DMS153 (cell line): ENCODE measurements around the gene MIEF2.
"Not testable (repeated sequence)": the region's sequence is repeated elsewhere in the genome, so short reads cannot be mapped to it uniquely, and the experiment has no call there.

Experiments used
- DNase-seq: peaks from one replicate; lab custom pipeline; 2025; lab: John Stamatoyannopoulos, UW

Gene MIEF2, protein sequence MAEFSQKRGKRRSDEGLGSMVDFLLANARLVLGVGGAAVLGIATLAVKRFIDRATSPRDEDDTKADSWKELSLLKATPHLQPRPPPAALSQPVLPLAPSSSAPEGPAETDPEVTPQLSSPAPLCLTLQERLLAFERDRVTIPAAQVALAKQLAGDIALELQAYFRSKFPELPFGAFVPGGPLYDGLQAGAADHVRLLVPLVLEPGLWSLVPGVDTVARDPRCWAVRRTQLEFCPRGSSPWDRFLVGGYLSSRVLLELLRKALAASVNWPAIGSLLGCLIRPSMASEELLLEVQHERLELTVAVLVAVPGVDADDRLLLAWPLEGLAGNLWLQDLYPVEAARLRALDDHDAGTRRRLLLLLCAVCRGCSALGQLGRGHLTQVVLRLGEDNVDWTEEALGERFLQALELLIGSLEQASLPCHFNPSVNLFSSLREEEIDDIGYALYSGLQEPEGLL

DNA sequence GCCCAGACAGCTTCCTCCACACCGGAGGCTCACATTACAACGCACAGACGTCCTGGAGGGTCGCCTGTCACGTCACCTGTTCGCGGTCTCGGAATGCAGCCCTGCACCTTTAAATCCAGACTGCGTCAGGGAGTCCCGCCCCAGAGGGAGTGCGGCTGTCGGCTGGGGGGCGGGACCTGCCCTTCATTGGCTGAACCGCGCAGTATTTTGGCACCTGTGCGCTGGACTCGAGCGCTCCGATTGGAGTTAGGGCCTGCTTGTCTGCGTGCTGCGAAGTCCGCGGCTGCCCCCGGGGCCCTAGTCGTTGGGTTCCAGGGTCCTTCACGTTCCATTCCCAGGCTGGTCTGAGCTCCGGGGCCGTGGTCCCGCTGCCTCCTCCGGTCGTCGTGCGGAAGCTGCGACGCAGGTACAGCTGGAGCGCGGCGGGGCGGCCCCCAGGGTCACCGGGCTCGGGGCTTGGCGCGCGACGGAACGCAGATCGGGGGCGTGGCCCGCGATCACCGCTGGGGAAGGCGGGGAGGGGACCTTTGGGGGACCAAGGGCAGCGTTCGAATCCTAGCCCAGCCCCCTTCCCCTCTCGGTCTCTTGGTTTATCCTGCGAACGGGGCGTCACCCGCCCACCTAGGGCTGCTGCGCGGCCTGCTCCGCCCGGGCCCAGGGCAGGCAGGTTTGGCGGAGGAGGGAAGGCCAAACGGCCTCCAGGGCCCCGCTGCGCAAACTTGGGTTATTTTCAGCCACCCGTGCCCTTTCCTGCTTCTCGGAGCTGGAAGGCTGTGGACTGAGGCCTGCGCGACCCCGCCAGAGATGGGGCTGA, at the start of gene MIEF2:
Gene MIEF2 (plus strand): TSS at position 331 of the 814 bp plus-strand sequence. CDS start 2,059 bp downstream, outside the sequence.
- peak; percentile 71 for DNase-seq

DNA sequence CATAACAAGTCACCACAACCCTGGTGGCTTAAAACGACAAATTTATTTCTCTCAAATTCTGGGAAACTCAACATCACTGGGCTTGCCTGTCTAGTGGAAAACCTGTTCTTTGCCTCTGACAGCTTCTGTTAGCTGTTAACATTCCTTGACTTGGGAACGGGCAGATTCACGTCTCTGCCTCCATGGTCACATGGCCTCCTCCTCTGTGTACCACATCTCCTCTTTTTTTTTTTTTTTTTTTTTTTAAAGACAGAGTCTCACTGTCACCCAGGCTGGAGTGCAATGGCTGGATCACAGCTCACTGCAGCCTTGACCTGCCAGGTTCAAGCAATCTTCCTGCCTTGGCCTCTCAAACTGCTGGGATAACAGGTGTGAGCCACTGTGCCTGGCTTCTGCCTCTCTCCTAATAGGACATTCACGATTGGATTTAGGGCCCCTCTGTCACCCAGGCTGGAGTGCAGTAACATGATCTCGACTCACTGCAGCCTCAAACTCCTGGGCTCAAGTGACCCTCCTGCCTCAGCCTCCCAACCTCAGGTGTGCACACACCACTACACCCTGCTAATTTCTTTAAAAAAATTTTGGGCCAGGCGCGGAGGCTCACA, 46.7 kb upstream of the MIEF2 start:
- no peak for DNase-seq

DNA sequence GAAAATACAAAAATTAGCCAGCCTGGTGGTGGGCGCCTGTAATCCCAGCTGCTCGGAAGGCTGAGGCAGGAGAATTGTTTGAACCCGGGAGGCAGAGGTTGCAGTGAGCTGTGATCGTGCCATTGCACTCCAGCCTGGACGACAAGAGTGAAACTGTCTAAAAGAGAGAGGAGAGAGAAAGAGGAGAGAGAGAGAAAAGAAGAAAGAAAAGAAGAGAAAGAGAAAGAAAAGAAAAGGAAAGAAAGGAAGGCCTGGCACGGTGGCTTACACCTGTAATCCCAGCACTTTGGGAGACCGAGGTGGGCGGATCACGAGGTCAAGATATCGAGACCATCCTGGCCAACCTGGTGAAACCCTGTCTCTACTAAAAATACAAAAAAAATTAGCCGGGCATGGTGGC, 43.6 kb upstream of the MIEF2 start:
- not testable (repeated sequence) for DNase-seq

DNA sequence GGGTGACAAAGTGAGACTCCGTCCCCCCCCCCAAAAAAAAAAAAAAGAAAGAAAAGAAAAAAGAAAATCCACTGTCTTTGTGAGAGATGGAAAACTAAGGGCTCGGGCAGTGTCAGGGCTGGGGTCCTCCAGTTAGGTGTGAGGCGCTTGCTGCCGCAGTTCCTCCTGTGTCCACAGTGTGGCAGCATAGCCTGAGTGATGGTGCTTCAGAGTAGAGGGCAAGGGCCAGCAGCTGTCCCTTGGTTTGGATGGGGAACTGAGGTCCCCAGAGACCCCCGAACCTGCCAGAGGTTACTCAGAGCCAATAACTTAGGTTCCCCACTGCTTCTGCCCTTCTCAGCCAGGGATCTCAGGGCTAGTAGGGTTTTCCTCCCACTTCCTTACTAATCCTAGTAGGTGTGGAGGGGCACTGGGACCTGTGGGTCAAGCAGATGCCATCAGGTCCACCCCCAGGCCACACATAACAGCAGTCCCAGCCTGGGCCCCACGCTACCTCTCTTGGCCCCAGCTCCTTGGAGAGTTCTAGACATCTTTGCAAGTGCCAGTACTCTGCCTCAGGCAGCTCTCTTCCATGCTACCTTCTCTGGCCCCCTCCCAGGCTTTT, 42.9 kb upstream of the MIEF2 start:
- no peak for DNase-seq

DNA sequence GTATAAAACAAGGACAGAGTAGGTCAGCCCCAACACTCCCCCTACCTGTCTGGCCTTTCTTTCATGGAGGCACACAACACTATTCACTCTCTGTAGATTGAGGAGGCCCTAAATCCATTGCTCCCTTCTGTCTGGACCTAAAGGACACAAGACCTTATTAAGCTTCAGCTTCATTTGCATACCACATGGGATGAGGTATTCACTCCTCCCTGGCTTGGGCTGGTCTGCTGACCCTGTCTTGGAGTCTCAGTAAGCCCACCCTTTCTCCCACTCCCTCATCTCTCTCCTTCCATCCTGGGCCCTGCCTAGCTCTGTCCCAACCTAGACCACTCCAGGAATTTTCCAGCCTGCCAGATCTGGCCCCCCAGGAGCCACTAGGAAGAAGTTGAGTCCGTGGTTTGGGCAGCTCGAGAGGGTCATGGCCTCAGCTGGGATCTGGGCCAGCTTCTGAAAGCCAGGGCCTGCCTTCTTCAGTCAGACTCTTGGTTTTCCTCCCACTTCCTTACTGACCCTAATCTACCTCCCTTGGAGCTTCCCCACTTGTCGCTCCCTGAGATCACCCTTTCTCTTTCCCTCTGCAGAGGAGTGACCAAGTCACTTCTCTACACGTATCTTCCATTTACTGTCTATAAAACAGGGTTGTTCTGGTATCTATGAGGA, 41.6 kb upstream of the MIEF2 start:
- no peak for DNase-seq

DNA sequence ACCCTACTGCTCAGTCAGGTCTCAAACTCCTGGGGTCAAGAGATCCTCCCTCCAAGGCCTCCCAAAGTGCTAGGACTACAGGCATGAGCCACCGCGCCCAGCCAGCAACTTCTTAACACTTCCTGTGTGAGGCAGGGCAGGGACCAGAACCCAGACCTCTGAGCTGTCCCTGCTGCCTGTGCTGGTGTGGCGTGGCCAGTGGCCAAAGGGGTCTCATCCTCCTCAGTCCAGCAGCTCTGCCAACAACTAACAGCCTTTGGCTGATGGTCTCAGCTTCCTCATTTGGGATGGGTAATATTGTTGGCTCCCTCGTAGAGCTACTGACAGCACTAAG, 36.4 kb upstream of the MIEF2 start:
- DNase-seq: no peak

DNA sequence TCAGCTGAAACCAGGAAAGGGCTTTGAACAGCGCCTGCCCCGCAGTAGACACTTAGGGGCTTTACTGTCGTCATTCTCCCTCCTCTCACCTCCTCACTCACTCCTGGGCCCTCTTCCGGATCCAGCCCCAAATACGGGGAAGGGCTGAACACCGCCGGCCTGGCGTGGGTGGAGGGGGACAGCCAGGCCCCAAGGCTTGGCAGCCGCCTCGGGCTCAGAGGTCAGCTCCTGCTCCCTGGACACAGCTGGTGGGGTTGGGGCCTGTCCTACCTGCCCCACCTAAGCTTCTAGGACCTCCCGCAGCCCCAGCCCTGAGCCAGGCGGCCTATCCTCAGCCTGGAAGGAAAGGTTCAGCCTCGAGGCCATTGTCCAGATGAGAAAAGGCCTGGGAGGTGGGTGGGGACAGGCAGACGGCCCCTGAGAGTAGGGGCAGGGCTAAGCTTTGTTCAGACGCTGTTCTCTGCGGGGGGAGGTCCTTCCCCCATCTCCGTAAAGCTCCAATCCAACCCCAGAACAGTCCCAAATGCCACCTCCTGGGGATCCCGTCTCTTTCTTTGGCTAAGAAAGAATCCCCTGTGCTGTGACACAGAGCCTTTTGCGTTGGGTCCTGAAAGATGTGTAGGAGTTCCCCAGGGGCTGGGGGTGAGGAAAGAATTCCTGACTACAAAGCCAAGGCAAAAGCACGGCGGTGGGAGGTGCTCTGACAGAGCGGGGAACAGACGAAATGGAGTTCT, 35.9 kb upstream of the MIEF2 start:
- no peak for DNase-seq

DNA sequence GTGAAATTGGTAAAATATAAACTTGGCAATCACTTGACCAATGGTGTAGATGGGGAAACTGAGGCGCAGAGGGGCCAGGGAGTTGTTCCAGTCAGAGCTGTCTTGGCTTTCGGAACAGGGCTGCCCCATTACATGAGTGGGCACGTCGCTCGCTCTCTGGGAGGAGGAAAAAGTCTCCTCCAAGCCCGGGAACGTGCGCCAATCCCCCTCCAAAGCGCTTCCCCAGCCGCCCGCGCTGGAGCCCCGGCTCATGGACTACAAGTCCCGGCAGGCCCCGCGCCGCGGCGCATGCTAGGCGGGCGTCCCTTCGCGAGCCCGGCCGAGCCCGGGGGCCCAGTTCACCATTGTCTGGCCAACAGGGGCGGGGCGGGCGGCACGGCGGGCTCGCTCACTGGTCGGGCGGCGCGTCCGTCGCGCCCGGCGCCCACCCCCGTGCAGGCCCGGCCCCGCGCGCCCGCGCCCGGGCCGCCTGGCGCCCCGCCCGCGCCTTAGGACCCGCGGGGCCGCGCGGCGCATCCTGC, 35.3 kb upstream of the MIEF2 start, which contains the start of gene LLGL1:
Gene LLGL1 (plus strand): TSS at position 515 of the 521 bp plus-strand sequence. CDS start 48 bp downstream, outside the sequence.
- peak; percentile 64 for DNase-seq

DNA sequence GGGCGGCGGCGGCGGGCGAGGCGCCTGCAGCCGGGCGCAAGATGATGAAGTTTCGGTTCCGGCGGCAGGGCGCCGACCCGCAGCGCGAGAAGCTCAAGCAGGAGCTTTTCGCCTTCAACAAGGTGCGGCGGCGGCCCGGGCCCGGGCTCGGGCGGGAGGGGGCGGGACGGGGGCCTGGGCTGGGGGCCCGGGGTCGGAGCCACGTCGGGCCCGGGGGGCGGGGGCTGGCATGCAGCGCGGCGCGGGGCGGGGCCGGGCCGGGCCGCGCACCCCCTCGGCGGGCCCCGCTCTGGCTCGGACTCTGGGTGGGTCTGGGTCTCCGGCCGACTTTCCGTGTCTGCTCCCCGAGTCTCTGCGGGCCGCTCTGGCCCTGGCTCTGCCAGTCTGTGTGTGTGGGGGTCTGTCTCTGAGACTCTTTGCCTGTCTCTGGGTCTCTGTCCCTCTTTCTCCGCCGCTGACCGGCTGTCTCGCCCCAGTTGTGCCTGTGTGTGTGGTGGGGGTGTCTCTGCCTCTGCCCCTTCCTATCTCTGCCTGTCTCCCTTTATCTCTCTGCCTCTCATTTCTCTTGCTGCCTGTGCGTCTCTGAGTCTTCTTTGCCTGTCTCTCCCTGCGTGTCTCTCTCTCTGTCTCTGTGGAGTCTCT, 34.7 kb upstream of the MIEF2 start:
- DNase-seq: no peak

DNA sequence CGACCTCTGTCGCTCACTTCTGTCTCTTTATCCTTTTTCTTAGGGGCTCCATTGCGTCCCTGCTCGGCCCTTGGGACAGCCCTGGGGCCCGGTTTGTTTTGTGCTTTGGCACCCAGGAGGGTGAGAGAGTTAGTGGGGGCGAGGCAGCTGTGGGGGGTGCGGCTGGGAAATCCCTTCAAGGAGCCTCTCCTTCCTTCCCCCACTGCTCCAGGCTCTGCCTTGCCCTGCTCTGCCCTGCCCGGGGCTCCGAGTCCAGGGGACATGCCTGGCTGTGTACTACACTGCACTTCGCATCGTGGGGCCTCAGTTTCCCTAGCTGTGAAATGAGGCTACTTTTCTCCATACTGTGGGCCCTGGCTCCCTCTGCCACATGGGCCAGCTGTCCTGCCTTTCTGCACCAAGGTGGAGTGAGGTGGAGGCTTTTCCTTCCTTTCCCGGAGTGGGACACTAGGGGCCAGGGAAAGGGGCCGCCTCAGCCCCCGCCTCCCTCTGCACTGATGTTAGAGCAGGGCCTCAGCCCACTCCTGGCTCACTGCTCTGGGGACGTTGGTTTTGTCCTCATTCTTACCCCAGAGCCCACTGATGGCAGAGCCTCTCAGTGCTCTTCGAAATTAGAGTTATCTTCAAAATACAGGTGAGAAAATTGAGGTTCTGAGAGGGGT, 34.0 kb upstream of the MIEF2 start:
- no peak for DNase-seq

DNA sequence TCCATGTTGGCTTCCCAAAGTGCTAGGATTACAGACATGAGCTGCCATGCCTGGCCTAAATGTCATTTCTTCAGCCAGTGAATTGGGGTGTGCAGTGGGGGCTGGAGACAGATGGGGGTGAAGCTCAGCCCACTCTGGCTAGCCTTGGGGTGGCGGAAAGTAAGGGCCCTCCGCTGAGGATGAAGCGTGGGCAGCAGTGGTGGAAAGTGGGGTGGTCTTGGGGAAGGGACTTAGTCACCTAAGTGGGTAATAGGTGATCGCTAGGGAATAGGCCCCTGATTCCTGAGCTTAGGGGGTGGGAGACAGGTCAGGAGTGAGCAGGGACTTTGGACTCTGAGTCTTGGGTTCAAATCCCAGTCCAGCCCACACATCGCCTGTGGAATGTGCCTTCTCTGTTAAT, 32.8 kb upstream of the MIEF2 start:
- no peak for DNase-seq

DNA sequence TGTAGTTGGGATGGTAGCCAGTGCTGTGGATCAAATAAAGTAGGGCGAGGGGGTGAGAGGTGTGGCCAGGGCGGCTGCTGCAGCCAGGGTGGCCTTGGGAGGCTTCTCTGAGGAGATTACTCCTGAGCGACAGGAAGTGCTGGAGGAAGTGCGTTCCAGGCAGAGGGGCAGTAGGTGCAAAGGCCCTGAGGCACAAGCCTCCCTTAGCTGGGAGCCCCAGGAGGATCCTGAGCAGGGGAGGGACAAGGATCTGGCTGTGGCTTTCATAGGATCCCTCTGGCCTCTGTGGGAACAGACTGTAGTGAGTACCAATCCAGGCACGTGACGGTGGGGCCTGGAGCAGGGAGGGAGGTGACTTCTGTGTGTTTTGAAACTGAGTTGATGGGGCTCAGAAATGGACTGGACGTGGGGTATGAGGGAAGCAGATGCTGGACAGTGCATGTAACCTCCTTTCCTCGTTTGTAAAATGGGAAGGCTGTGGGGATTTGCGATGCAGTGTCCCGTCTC, 32.2 kb upstream of the MIEF2 start:
- no peak for DNase-seq

DNA sequence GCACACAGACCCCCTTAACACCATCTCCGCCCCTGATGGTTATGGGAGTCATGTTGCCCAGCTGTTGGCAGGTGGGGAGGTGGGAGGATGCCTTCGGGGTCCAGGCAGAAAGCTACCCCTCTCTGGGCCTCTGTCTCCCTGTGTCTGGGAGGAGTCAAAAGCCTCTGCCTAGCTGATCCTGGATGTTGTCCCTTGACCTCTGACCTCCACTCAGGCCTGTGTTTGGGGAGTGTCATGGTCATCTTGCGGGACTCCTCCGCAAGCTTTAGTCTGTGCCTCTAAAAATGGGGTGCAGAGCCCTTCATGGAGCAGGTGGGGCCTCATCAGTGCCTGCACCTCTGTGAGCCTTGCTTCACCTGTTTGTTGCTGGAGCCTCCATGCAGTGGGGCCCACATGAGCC, 31.2 kb upstream of the MIEF2 start:
- no peak for DNase-seq

DNA sequence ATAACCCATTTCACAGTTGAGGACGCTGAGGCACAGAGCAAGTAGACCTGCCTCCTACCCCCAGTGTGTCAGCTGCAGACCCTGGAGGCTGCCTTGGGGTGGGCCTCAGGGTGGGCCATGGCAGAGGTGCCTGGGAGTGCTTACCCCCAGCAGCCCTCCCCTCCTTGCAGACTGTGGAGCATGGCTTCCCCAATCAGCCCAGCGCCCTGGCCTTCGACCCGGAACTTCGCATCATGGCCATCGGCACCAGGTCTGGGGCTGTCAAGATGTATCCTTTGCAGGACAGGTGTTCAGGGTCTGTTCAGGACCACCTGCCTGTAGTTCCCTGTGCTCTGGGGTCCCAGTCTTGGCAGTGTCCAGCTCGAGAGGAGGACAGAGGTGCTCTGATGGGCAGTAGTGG, 30.7 kb upstream of the MIEF2 start:
- DNase-seq: no peak

DNA sequence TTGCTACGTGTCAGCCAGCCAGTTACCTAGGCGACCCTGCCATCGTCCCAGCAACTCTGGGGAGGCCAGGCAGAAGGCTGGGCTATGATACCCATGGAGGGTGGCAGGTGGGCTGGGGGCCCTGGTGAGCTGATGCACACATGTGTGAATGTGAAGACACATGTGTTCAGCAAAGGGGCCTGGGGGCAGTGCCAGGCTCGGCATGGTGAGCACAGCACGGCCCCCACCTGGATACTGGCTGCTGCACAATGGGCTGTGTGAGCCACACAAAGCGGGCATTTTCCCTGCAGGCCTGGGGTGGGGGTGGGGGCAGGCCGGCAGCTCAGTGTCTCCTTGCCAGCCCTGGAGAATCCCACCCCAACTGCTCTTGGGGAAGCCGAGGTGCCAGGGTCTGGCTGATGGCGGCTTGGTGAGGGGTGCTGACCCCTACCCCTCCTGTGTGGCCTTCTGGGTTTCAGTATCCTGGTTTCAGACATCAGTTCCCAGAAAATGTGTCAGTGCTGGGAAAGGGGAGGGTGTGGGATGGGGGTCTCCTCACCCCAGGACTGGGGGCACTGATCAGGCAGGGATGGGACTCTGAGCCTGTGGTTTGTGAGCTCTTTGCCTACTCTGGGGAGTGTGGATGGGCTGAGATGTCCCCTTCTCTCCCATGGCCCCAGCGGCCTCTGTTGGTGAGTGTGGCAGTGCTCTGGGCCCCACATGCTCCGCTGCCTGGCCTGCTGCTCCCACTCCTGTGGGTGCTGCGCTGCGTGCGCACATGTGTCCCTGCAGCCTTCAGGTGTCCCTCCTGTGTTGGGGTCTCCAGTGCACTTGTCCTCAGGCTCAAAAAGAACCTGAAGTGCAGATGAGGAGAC, 29.9 kb upstream of the MIEF2 start:
- no peak for DNase-seq

DNA sequence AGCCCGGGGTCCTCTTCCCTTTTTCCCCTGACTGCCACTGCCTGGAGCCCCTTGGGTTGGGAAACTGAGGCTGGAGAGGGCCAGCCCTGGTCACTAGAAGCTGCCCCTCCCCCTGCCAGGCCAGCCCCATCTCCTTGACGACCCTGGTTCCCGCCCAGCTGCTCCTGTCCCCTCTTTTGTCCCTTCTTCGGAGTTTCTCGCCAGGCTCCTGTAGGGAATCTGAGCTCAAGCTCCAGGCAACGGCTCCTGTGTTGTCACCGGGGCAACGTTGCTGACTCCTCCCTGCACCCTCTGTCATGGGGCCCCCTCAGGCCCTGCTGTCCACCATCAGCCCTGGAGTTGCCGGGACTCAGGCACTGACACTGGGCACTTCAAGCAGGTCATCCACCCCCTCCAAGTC, 29.3 kb upstream of the MIEF2 start:
- DNase-seq: no peak

DNA sequence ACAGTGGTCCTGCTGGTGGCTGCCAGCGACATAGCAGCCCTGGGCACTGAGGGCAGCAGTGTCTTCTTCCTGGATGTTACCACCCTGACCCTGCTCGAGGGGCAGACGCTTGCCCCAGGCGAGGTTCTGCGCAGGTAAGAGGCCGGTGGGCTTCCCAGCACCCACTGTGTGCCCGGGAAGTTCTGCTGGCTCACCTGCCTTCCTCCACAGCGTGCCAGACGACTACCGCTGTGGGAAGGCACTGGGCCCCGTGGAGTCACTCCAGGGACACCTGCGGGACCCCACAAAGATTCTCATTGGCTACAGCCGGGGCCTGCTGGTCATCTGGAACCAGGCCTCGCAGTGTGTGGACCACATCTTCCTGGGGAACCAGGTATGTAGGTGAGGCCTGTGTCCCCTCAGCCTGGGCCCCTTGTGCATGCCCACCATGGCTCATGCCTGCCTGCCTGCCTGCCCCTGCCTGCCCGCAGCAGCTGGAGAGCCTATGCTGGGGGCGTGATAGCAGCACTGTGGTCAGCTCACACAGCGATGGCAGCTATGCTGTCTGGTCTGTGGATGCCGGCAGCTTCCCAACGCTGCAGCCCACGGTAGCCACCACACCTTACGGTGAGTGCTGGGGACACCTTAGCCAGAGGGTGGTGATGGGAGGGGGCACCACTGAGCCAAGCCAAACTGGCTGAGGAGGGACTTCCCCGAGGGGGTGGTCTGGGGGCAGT, 26.5 kb upstream of the MIEF2 start:
- no peak for DNase-seq

DNA sequence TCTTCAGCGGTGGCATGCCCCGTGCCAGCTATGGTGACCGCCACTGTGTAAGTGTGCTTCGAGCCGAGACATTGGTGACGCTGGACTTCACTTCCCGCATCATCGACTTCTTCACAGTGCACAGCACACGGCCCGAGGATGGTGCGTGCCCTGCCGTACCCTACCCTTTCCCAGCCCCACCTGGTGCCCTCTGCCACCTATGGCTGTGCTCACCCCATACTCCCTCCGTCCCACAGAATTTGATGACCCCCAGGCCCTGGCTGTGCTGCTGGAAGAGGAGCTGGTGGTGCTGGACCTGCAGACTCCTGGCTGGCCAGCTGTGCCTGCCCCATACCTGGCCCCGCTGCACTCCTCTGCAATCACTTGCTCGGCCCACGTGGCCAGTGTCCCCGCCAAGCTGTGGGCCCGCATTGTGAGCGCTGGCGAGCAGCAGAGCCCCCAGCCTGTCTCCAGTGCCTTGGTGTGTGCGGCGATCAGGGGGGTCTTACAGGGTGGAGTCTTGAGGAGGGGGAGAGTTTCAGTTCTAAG, 25.5 kb upstream of the MIEF2 start:
- DNase-seq: no peak
